Endothelial cell (in vitro differentiated cells): ENCODE results near the gene CASP8AP2. TPM values are rescaled to one million over a fixed set of nuclear protein-coding genes. Genes with fewer than 3 reads are reported as not detected.
"Not testable (repeated sequence)": the region's sequence is repeated elsewhere in the genome, so short reads cannot be mapped to it uniquely, and the experiment has no call there.

ENCODE experiments used
- DNase-seq: peaks from one replicate; pipeline ENCODE4 v3.0.0; 2021; ENCODE audit warnings: low spot score
- H3K27ac Mint-ChIP-seq: one replicate; pipeline ENCODE4 v1.8.0; 2021; ENCODE audit warnings: mixed read lengths, inconsistent platforms; ENCODE audit not compliant: unreplicated experiment
- H3K27me3 Mint-ChIP-seq: one replicate; pipeline ENCODE4 v1.8.0; 2021; ENCODE audit warnings: mild to moderate bottlenecking, moderate library complexity, mixed read lengths, inconsistent platforms; ENCODE audit not compliant: unreplicated experiment
- H3K36me3 Mint-ChIP-seq: one replicate; pipeline ENCODE4 v1.8.0; 2021; ENCODE audit warnings: mild to moderate bottlenecking, low read depth, mixed read lengths, inconsistent platforms; ENCODE audit not compliant: unreplicated experiment
- H3K4me1 Mint-ChIP-seq: one replicate; pipeline ENCODE4 v1.8.0; 2021; ENCODE audit warnings: mild to moderate bottlenecking, mixed read lengths, inconsistent platforms; ENCODE audit not compliant: unreplicated experiment
- H3K4me3 Mint-ChIP-seq: one replicate; pipeline ENCODE4 v1.8.0; 2021; ENCODE audit warnings: mild to moderate bottlenecking, mixed read lengths, inconsistent platforms; ENCODE audit not compliant: unreplicated experiment
- H3K9me3 Mint-ChIP-seq: one replicate; pipeline ENCODE4 v1.8.0; 2021; ENCODE audit warnings: mixed read lengths, inconsistent platforms; ENCODE audit not compliant: unreplicated experiment
- total RNA-seq: library from RNA; stranded (reverse); fragmentation: NEBNext Ultra II Directional; extraction: Animal tissue kit (Norgen Biotek cat#: 25700); gene quantifications from one replicate; pipeline ENCODE4 v1.2.1, GENCODE V29; 2021; ENCODE audit not compliant: unreplicated experiment
- TF ChIP-seq, protein P1 (sequence below): fragments of 200-600 bp; sonication (generic); IDR thresholded peaks from one replicate; pipeline ENCODE4 v1.5.0; 2021; ENCODE audit warnings: antibody characterized with exemption; ENCODE audit not compliant: unreplicated experiment

Gene CASP8AP2
- total RNA-seq, 1 donor from 2014 or later: 19.2 TPM

GRCh38 chr6:89803271-89803670 is 26.4 kb upstream of the CASP8AP2 start:
- H3K36me3 Mint-ChIP-seq: peaks cover 21% of the 10 kb centered on the region
- peaks cover 12% of the 10 kb centered on the region for H3K4me1 Mint-ChIP-seq
- TF ChIP-seq, protein P1, sequence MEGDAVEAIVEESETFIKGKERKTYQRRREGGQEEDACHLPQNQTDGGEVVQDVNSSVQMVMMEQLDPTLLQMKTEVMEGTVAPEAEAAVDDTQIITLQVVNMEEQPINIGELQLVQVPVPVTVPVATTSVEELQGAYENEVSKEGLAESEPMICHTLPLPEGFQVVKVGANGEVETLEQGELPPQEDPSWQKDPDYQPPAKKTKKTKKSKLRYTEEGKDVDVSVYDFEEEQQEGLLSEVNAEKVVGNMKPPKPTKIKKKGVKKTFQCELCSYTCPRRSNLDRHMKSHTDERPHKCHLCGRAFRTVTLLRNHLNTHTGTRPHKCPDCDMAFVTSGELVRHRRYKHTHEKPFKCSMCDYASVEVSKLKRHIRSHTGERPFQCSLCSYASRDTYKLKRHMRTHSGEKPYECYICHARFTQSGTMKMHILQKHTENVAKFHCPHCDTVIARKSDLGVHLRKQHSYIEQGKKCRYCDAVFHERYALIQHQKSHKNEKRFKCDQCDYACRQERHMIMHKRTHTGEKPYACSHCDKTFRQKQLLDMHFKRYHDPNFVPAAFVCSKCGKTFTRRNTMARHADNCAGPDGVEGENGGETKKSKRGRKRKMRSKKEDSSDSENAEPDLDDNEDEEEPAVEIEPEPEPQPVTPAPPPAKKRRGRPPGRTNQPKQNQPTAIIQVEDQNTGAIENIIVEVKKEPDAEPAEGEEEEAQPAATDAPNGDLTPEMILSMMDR: no peak
- H3K9me3 Mint-ChIP-seq: no peaks in the 10 kb centered on the region
- H3K4me3 Mint-ChIP-seq: no peak overlapping the region
- no peak for DNase-seq
- peaks cover 2% of the 10 kb centered on the region for H3K27me3 Mint-ChIP-seq
- H3K27ac Mint-ChIP-seq: no peak overlapping the region

DNA sequence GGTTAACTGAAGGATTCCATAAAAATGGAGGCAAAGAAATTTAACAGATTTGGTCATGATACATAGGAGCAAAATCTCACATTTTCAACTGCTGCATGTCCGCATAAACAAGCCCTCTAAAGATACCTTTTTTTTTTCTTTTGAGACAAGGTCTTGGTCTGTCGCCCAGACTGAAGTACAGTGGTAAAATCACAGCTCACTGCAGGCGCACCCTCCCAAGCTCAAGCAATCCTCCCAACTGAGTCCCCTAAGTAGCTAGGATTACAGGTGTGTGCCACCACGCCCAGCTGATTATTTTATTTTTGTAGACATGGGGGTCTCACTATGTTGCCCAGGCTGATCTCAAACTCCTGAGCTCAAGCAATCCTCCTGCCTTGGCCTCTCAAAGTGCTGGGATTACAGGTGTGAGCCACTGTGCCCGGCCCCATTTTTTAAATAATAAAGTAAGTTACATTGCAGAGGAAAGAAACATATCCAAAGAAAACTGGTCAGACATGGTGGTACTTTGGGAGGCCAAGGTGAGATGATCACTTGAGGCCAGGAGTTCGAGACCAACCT is 23.8 kb upstream of the CASP8AP2 start:
- H3K9me3 Mint-ChIP-seq: no peaks in the 10 kb centered on the region
- H3K27me3 Mint-ChIP-seq: no peaks in the 10 kb centered on the region
- TF ChIP-seq, protein P1: no peak
- H3K4me1 Mint-ChIP-seq: peaks cover 5% of the 10 kb centered on the region
- peaks cover 11% of the 10 kb centered on the region for H3K36me3 Mint-ChIP-seq
- no peak overlapping the region for H3K27ac Mint-ChIP-seq
- DNase-seq: no peak
- H3K4me3 Mint-ChIP-seq: no peak overlapping the region

- H3K27me3 Mint-ChIP-seq: no peaks in the 10 kb centered on the region
- DNase-seq: no peak
- peak overlapping the region; percentile 54 for H3K27ac Mint-ChIP-seq
- H3K9me3 Mint-ChIP-seq: no peaks in the 10 kb centered on the region
- TF ChIP-seq, protein P1: no peak
- no peak overlapping the region for H3K4me3 Mint-ChIP-seq
- H3K4me1 Mint-ChIP-seq: peaks cover 9% of the 10 kb centered on the region
- peaks cover 5% of the 10 kb centered on the region for H3K36me3 Mint-ChIP-seq
Observed at GRCh38 chr6:89807581-89807980, 22.1 kb upstream of the CASP8AP2 start.

DNA sequence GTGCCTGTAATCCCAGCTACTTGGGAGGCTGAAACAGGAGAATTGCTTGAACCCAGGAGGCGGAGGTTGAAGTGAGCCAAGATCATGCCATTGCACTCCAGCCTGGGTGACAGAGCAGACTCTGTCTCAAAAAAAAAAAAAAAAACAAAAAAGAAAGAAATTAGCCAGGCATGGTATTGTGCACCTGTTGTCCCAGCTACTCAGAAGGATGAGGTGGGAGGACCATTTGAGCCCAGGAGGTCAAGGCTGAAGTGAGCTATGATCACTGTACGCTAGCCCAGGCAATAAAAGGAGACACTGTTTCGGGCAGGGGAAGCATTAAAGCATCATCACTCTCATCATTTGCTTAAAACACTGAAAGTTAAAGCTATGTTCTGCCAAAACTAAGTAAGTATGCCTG is 16.3 kb upstream of the CASP8AP2 start:
- not testable (repeated sequence) for H3K27ac Mint-ChIP-seq, H3K9me3 Mint-ChIP-seq, H3K27me3 Mint-ChIP-seq, H3K4me3 Mint-ChIP-seq, H3K36me3 Mint-ChIP-seq, DNase-seq
- H3K4me1 Mint-ChIP-seq: peaks cover 26% of the 10 kb centered on the region

- H3K4me3 Mint-ChIP-seq: peak overlapping the region; percentile 95
- DNase-seq: no peak
- peaks cover 15% of the 10 kb centered on the region for H3K27me3 Mint-ChIP-seq
- H3K4me1 Mint-ChIP-seq: peaks cover 36% of the 10 kb centered on the region
- peak overlapping the region; percentile 89 for H3K27ac Mint-ChIP-seq
- peaks cover 11% of the 10 kb centered on the region for H3K36me3 Mint-ChIP-seq
- TF ChIP-seq, protein P1: no peak
- H3K9me3 Mint-ChIP-seq: no peaks in the 10 kb centered on the region
Observed at GRCh38 chr6:89817481-89817880, 12.2 kb upstream of the CASP8AP2 start.
